SK-N-SH (cell line): ENCODE data around the gene ABHD4.

Source experiments
- JUND ChIP-seq: IDR thresholded peaks from 2 replicates; pipeline ENCODE4 v1.4.0; 2012
- NFIC ChIP-seq: IDR thresholded peaks from 2 replicates; pipeline ENCODE4 v1.4.0; 2012; ENCODE audit warnings: borderline replicate concordance
- TF ChIP-seq, protein P1 (sequence below): fragments of 200-600 bp; sonication (generic); IDR thresholded peaks from 2 replicates; pipeline ENCODE4 v1.6.1; 2017; ENCODE audit warnings: antibody characterized with exemption, mild to moderate bottlenecking, moderate library complexity

DNA sequence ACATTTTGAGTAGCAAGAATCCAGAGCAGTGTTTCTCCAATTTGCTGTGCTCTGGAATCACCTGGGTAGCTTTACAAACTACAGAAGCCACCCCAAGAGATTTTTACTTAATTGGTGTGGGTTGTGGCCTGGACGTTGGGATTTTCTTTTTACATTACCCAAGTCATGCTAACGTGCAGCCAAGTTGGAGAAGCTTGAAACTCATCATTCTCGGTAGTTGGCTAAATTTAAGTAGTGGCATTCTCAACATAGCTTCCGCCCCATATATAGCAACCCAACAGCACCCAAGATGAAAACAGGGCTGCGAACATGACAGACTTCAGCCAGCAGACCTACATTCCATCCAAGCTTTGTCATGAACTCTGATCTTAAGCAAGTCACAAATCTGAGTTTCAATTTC is 34.1 kb upstream of the ABHD4 start:
- TF ChIP-seq, protein P1, sequence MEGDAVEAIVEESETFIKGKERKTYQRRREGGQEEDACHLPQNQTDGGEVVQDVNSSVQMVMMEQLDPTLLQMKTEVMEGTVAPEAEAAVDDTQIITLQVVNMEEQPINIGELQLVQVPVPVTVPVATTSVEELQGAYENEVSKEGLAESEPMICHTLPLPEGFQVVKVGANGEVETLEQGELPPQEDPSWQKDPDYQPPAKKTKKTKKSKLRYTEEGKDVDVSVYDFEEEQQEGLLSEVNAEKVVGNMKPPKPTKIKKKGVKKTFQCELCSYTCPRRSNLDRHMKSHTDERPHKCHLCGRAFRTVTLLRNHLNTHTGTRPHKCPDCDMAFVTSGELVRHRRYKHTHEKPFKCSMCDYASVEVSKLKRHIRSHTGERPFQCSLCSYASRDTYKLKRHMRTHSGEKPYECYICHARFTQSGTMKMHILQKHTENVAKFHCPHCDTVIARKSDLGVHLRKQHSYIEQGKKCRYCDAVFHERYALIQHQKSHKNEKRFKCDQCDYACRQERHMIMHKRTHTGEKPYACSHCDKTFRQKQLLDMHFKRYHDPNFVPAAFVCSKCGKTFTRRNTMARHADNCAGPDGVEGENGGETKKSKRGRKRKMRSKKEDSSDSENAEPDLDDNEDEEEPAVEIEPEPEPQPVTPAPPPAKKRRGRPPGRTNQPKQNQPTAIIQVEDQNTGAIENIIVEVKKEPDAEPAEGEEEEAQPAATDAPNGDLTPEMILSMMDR, result no peak
- TF ChIP-seq NFIC (no peak), JUND (no peak)
